MCF 10A (cell line): ENCODE data around the gene GATA5. TPM values are rescaled to one million over a fixed set of nuclear protein-coding genes. Genes with fewer than 3 reads are reported as not detected.
A peak's percentile ranks its signal among the peaks of the same experiment; 100 is the strongest.

Experiments used
- BruUV-seq: library from RNA; stranded (reverse); fragments of 400-500 nt; replicated peaks from 2 replicates; lab custom pipeline; 2021; lab: Mats Ljungman, UMichigan
- CTCF ChIA-PET: fragments of 300-600 bp; sonication (Branson Sonifier 250); formaldehyde crosslinking; extraction: SDS; loops from one replicate; lab custom pipeline; 2021; ENCODE audit warnings: antibody characterized with exemption, inconsistent platforms; lab: Yijun Ruan, JAX
- POLR2A ChIA-PET: fragments of 300-600, 350-650 bp; sonication (Branson Sonifier 250); formaldehyde crosslinking; extraction: SDS; loops from one replicate; lab custom pipeline; 2020; ENCODE audit warnings: antibody characterized with exemption, inconsistent platforms; lab: Yijun Ruan, JAX
- DNase-seq: peaks from one replicate; pipeline ENCODE4 v3.0.0-alpha.2; 2018; ENCODE audit not compliant: unreplicated experiment
- H3K27ac Mint-ChIP-seq: one replicate; pipeline ENCODE4 v1.8.0; 2022; ENCODE audit warnings: mild to moderate bottlenecking, low read depth, mixed read lengths; ENCODE audit not compliant: unreplicated experiment
- H3K27me3 Mint-ChIP-seq: one replicate; pipeline ENCODE4 v1.8.0; 2022; ENCODE audit warnings: mixed read lengths; ENCODE audit not compliant: insufficient read depth, unreplicated experiment
- H3K36me3 Mint-ChIP-seq: one replicate; pipeline ENCODE4 v1.8.0; 2022; ENCODE audit warnings: mild to moderate bottlenecking, moderate library complexity, mixed read lengths; ENCODE audit not compliant: insufficient read depth, unreplicated experiment
- H3K4me1 Mint-ChIP-seq: one replicate; pipeline ENCODE4 v1.8.0; 2022; ENCODE audit warnings: mixed read lengths; ENCODE audit not compliant: insufficient read depth, unreplicated experiment
- H3K4me3 Mint-ChIP-seq: one replicate; pipeline ENCODE4 v1.8.0; 2022; ENCODE audit warnings: mild to moderate bottlenecking, moderate library complexity, mixed read lengths; ENCODE audit not compliant: unreplicated experiment
- H3K9me3 Mint-ChIP-seq: one replicate; pipeline ENCODE4 v1.8.0; 2022; ENCODE audit warnings: mixed read lengths; ENCODE audit not compliant: unreplicated experiment
- intact Hi-C: fragments of 100-400 bp; cut with micrococcal nuclease; formaldehyde crosslinking; loops from 2 replicates; pipeline ENCODE4 v1.14.1; 2022
- total RNA-seq: library from RNA; stranded (reverse); gene quantifications from 2 replicates; pipeline ENCODE4 v1.2.3, GENCODE V29; 2022
- TF ChIP-seq, protein P1 (sequence below): fragments of 200-600 bp; IDR thresholded peaks from one replicate; pipeline ENCODE4 v1.8.0; 2022; ENCODE audit warnings: antibody characterized with exemption, mild to moderate bottlenecking; ENCODE audit not compliant: unreplicated experiment

Gene GATA5
- total RNA-seq, 1 experiment from 2014 or later: not detected

GRCh38 chr20:62502496-62503095 is 26.8 kb upstream of the GATA5 start:
- no peaks in the 10 kb centered on the region for H3K27me3 Mint-ChIP-seq
- ChIA-PET POLR2A (interaction anchor here (1.2 to 1.3 kb wide), 2 partner anchors 114 to 121 kb away, joined by 3 read pairs; no protein-coding TSS in a partner anchor), CTCF (interaction anchor here (0.7 to 2.9 kb wide), 6 partner anchors 115 to 290 kb away, joined by 3 to 17 read pairs (median 3); no protein-coding TSS in a partner anchor)
- peaks cover 19% of the 10 kb centered on the region for H3K4me1 Mint-ChIP-seq
- no peak overlapping the region for H3K4me3 Mint-ChIP-seq
- DNase-seq: no peak
- TF ChIP-seq, protein P1, sequence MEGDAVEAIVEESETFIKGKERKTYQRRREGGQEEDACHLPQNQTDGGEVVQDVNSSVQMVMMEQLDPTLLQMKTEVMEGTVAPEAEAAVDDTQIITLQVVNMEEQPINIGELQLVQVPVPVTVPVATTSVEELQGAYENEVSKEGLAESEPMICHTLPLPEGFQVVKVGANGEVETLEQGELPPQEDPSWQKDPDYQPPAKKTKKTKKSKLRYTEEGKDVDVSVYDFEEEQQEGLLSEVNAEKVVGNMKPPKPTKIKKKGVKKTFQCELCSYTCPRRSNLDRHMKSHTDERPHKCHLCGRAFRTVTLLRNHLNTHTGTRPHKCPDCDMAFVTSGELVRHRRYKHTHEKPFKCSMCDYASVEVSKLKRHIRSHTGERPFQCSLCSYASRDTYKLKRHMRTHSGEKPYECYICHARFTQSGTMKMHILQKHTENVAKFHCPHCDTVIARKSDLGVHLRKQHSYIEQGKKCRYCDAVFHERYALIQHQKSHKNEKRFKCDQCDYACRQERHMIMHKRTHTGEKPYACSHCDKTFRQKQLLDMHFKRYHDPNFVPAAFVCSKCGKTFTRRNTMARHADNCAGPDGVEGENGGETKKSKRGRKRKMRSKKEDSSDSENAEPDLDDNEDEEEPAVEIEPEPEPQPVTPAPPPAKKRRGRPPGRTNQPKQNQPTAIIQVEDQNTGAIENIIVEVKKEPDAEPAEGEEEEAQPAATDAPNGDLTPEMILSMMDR: no peak
- peaks cover 8% of the 10 kb centered on the region for H3K9me3 Mint-ChIP-seq
- no TSS peak for BruUV-seq
- no peaks in the 10 kb centered on the region for H3K36me3 Mint-ChIP-seq
- intact Hi-C loops: loop anchor here (5.0 kb wide), 1 partner anchor 100 kb away; no protein-coding TSS in a partner anchor
- no peak overlapping the region for H3K27ac Mint-ChIP-seq

GRCh38 chr20:62501801-62502495 is 26.2 kb upstream of the GATA5 start:
- H3K27ac Mint-ChIP-seq: peak overlapping the region; percentile 32
- intact Hi-C loops: loop anchor here (5.0 kb wide), 1 partner anchor 100 kb away; no protein-coding TSS in a partner anchor
- no peak overlapping the region for H3K4me3 Mint-ChIP-seq
- CTCF ChIA-PET: interaction anchor here (0.5 to 2.9 kb wide), 7 partner anchors 9 to 490 kb away, joined by 3 to 17 read pairs (median 3); no protein-coding TSS in a partner anchor
- no peaks in the 10 kb centered on the region for H3K36me3 Mint-ChIP-seq
- POLR2A ChIA-PET: no interaction called here
- DNase-seq: peak; percentile 74
- peaks cover 8% of the 10 kb centered on the region for H3K9me3 Mint-ChIP-seq
- BruUV-seq: no TSS peak
- peaks cover 19% of the 10 kb centered on the region for H3K4me1 Mint-ChIP-seq
- no peaks in the 10 kb centered on the region for H3K27me3 Mint-ChIP-seq
- TF ChIP-seq, protein P1: no peak

GRCh38 chr20:62500237-62500864 is 24.6 kb upstream of the GATA5 start:
- H3K4me1 Mint-ChIP-seq: peaks cover 19% of the 10 kb centered on the region
- no TSS peak for BruUV-seq
- intact Hi-C loops: loop anchor here (1.0 to 5.0 kb wide), 3 partner anchors 102 to 291 kb away; no protein-coding TSS in a partner anchor
- no peaks in the 10 kb centered on the region for H3K27me3 Mint-ChIP-seq
- peaks cover 8% of the 10 kb centered on the region for H3K9me3 Mint-ChIP-seq
- no peak overlapping the region for H3K27ac Mint-ChIP-seq
- H3K4me3 Mint-ChIP-seq: no peak overlapping the region
- POLR2A ChIA-PET: interaction anchor here (1.0 to 1.3 kb wide), 3 partner anchors 103 to 203 kb away, joined by 3 to 5 read pairs (median 5); no protein-coding TSS in a partner anchor
- TF ChIP-seq, protein P1: peak; percentile 83
- CTCF ChIA-PET: interaction anchor here (0.6 to 2.3 kb wide), 54 partner anchors 8 to 562 kb away, joined by 3 to 63 read pairs (median 4); no protein-coding TSS in a partner anchor
- peak; percentile 63 for DNase-seq
- no peaks in the 10 kb centered on the region for H3K36me3 Mint-ChIP-seq
